Measurements from ENCODE around the gene COPS7A.
A peak's percentile ranks its signal among the peaks of the same experiment; 100 is the strongest.

Gene COPS7A

DNA sequence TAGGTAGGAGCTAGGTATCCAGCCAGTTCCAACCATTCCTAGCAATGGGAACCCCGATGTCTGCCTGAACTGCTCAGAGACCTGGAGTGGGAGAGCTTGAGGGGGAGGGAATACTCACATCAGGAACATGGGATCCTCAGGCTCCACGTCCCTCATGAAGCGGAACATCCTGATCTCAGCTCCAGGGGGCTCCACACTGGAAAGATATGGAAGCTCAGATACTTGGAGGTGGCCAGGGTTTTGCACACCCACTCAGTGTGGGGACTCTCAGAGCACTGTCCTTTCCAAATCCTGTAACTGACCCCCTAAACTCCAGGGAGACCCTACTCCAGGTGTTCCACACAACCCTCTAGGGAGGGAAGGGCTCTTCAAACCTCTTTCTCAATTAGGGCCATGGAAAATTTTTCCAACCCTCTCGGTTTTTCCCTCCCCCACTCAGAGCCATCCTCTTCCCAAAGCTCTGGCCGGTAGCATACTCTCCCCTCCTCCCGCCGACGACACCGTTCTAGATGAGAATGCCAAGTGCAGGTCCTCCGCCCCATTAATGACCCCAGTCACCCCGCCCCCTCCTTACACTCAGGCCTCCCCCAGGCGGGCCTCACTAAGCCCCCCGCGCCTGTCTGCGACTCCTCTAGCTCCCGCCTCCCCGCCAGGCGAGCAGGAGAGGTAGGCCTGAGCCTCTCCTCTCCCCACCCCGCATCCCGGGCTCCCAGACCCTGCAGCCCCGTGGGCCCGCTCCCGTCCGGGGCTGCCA, 28.5 kb downstream of the COPS7A start:
- DNase-seq = no peak

DNA sequence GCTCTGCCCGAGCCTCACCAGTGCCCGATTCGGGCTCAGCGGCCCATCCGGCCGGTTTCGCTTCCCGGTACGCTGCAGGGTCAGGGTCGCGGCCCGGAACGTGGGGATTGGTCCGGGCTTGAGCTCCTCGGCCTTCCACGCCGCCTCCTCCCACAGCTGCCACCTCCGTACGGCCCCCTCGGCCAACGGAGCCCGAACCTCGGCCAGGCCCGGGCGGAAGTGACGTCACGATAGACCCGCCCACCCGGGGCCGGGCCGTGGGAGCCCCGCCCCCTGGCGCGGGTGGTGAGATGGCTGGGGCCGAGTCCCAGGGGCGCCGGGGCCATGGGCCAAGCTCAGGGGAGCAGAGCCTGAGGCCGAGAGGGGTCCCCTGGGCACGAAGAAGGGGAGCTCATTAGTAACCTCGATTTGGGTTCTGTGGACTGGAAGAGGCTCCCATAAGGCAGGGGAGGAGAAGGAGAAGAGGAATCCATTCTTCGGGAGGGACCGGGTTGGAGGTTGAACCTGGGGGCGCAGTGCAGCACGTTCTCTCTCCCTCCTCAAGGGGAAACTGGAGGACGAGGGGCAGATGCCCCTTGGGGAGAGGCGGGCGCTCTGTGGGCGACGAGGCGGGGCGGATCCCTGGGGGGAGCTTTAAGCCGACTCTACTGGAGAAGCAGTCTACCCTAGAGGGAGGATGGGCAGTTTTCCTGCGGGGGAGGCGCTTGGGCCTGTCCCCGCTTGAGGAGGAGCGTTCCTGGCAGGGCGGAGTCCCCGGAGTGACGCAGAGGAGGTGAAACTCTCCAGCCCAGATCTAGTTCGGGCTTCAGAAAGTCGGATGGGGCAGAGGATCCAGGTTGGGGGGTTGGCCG, 29.3 kb downstream of the COPS7A start, which contains the start of gene MLF2:
Gene MLF2 (minus strand): TSS at position 221 of the 851 bp plus-strand sequence. CDS start 807 bp downstream, outside the sequence.
- peak; percentile 97 for DNase-seq

DNA sequence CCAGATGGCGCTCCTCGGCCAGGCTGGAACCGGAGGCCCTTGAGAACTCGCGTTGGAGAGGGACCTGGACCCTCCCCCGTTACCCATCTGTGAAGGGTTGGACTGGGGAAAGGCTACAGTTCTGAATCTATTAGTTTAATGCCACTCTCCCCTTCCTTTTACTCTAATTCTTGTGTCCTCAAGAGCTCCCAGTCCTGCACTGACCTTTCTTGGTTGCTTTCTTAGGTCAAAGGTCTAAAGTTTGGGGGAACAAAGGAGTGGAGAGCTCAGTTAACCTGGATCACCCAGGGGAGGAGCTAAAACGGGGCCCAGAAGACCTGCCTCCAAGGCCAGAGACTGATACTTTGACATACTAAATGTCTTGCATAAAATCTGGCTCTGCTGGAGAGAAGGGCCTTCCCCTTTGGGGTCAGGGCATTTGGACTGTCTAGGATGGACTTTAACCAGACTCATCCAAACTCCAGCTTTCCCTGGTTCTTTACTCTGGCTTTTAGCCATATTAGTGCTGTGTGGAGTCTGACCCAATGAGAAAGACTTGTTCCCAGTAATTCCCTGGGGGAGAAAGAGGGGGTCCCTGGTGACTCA, 30.0 kb downstream of the COPS7A start:
- no peak for DNase-seq

DNA sequence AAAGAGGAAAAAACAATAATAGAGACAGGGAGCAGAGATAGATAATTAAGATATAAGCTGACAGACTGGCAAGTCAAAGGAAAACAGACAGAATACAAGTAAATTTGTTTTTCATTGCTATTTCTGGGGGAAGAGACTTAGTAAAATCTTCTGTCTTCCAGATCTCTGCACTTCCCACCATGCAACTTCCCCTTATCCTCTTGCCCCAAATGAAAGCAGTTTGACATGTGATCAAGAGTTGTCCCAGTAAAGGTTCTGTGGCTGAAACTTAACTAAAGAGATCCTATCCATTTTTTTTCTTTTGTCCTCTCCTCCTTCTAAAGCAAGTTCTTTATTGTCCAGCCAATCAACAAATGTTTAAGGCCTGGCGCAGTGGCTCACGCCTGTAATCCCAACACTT, 30.6 kb downstream of the COPS7A start:
- DNase-seq = no peak

DNA sequence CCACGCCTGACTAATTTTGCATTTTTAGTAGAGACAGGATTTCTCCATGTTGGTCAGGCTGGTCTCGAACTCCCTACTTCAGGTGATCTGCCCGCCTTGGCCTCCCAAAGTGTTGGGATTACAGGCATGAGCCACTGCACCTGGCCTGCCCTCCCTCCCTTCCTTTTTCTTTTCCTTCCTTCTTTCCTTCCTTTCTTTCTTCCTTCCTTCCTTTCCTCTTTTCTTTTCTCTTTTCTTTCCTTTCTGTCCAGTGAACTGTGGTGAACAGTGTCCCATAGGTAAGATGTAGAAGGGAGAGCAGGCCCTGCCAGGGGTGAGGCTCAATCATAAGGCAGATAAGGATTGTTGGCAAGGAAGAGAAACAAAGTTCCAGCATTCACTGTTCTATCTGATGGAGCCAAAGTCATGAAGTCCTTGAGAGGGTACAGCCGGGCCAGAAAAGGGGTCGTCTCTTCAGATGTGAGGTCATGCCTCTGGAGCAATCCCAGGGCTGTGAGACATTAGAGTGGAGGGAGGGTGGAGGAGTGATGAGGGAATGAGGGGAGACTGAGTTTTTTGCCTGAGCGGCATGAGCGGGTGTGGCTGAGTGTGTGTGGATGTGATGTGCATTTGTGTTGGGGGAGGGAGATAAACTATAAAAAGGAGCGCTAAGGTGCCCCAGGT, 33.3 kb downstream of the COPS7A start:
- DNase-seq = no peak

DNA sequence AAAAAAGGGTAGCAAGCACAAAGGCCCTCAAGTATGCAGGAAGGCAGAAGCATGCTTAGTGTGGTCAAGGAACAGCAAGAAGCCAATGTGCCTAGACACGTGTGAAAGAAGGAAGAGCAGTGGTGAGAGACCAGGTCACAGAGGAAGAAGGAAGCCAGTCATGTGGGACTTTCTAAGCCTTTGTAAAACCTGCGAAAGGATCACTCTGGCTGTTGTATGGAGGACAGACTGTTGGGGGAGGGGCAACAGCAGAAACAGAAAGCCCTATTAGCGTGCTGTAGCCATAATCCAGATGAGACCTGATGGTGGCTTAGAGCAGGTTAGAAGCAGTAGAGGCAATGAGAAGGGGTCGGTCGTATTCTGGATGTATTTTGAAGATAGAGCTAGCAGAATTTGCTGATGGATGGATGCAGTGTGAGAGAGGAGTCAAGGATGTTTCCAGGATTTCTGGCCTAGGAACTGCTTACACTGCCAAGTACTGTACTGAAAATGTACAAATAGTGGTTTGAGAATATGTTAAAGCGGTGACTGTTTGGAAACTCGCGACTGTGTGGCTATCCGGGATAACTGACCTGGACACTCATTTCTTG, 34.8 kb downstream of the COPS7A start:
- DNase-seq = no peak

DNA sequence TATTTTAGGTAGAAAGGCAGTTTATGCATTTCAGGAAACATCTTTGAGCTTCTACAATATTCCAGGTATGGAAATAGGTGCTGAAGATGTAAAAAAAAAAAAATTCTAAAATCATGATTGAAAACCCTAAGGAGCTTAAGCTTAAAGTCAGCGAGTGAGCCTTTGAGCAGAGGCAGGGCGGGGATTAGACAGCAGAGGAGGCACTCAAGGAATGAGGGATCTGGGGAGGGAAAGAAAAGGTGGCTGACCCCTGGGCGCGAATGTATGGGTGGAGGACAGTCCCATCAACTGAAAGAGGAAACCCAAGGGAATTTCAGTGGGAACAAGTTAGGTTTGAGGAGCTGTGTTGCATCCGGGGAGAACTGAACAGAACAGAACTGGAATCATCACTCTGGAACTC, 35.9 kb downstream of the COPS7A start:
- no peak for DNase-seq

DNA sequence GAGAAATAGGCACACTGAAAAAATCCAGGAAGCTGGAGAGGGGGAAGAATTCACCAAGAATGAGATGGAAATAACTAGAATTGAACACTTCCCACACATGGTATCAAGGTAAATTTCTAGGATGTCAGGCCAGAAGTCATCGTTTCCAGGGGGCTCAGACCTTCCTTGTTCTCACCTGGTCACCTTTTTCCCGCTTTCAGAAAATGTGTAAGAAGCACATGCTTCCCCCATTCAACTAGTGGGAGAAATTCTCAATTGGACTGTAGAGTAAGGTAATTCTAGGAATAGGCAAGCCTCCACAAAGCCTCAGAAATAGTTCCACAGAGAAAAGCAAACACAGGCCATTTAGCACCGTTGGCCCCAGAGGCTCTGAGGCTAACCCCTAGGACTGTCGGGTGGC, 39.5 kb downstream of the COPS7A start:
- no peak for DNase-seq

DNA sequence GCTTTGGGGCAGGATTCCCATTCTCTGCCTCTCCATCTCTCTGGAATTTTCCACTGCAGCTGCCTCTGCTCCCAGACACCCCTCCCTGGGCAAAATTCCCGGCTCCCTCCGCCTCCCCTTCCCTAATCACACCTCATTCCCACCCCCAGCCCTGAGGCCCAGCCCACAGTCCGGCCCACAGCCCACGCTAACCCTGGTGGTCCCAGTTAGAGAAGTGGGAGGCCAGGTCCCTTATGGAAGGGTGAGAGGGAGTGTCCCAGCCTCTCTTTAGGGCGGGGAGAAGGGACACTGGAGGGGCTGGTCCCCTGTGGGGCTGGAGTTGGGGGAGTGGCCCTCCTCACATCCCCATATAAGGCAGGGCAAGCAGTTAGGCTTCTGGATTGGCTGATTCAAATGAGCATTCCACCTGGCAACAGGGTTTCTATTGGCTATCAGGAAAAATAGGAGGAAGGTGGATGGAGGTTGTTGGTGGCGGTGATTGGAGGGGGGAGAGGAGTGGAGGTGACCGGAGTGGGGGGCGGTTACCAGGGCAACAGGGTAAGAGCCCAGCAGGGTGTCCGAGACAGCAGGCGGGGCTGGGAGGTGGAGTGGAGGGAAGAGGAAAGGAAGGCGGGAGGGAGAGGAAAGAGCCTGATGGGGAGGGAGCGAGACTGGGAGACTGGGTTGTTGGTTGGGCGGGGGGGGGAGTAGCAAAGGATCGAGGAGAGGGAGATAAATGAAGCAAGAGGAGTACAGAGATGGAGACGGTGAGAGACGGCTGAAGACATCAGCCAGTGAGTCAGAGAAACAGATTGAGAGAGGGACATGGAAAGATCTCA, 40.4 kb downstream of the COPS7A start:
- DNase-seq = peak; percentile 43

DNA sequence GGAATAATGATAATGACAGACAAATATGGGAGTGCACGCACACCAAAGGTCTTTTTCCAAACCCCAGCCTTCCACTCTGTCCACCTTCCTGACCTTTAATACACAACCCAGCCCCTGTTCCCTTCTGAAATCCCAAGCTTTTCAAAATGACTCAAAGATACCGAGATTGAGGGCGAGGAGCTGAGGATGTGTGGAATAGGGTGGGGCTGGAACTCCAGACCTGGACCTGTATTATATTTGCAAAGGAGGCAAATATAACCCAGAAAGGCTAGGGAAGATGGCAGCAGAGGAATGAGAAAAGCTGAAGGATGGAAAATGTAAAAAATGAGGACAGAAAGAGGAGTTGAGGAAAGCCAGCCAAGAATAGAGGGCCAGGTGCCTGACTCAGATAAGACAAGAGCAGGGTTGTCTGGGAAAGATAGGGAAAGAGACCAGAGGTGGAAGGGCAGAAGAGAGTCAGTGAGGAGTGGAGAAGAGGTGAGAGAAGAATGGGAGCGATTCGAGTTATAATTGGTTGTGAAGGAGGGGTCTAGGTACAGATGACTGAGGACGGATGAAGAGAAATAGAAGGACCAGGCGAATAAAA, 41.3 kb downstream of the COPS7A start:
- DNase-seq = no peak

DNA sequence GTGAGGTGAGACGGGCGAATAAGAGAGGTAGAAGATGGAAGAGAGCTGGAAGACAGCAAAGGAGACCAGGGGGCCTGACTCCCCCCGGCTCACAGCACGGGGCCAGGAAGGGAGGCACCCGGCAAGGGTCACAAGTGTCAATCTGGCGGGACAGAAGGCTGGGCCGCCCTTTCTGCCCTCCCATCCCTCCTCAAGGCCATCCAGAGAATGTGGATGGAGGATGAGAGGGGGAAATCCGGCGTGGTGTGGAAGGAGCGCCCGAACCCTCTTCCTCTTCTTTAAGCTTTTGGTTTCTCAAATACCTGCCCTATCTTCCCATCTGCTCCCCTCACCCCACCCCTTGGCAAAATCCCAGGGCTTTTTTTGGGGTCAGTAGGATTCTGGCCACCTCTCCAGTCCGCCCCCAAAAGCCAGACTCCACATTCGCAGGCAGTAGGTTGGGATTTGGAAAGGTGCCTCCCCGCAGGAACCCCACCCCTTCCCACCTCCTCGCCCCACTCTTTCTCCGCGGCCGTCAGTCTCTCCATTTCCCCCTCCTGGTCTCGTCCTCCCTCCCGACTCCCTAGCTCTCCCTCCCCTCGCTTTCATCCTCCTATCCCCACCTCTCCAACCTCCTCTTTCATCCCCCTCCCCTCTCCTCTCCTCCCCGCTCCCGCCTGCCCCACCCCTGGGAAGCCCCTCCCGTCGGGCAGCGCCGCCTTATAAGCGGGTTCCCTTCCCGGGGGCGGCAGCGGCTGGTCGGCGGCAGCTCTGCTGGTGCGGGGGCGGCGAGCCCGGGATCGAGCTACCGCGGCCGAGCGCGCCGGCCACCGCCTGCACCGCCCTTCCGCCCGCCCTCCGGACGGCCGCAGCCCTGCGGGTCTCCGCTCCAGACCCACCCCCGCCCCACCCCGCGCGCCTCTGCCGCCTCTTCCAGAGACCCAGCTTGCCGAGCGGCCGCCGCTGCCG, 42.1 kb downstream of the COPS7A start, which contains the start of gene PTMS:
Gene PTMS (plus strand): TSS at position 730 of the 948 bp plus-strand sequence. CDS start 343 bp downstream, outside the sequence.
- no peak for DNase-seq

DNA sequence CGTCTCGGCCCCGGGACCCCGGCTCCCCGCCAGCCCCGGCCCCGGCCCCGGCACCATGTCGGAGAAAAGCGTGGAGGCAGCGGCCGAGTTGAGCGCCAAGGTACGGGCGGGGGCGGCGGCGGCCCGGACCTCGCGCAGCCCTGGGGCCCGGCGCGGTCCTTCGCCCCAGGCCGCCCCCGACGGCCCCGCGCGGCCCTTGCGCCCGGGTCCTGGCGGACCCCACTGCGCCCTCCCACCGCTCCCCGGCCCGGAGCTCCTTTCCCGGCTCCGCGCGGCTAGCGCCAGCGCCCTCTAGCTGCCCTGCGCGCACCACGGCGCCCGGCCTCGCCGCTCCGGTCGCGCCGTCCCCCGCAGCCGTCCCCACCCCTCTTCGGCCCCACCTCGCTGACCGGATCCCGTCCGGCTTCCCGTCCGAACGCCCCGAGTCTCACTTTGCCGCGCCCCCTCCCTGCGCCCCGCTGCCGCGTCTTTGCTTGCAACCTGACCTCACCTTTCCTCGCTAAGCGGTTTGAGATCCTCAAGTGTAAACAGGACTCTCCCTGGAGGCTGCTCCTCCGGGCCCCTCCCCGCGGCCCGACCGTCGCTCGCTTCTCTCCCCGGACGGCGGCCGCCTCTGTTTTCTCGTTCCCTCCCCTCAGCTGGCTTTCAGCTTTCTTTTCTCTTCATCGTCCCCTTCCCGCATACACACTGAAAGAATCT, 43.0 kb downstream of the COPS7A start:
- DNase-seq = peak; percentile 47

DNA sequence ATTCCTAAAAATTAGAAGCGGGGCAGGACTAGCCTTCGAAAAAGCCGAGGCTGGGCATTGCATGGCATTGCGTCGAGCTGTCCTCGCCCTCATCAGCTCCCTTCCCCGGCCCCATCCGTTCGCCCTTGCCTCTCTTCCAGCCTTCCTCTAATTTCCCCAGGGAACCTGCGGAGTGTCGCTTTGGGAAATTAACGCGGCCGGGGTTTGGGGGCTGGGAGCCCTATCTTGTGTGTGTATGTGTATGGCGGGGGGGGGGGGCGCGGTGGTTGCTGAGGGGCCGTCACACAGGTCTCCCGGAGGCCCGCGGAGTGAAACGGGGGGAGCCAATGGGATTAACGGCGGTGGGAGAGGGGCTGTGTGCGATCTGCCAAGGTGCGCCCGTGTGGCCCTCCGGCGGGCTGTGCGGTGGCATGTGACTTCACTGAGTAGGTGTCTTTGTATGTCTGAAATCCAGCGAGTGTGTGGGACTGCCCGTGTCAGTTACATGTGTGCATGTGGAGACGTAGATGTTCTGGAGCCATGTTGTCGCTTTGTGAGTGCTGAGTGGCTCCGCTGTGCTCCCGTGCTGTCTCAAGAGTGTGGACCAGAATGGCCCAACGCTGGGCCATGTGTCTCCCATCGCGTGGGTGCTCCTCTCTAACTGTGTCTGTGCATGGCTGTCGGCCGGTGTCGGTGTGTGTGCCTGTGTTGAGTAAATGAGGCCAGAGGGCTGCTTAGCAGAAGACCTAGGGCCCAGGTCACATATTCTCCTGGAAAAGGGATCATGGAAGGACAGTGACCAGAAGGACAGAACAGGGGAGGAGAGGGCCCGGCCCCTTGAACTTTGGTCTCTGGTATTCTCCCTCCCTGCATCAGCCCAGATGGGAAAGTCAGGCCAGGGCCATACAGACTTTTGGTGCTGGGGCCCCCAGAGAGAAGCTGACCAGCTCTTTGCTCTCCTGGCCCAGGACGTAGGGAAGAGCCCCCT, 43.8 kb downstream of the COPS7A start:
- DNase-seq = no peak

DNA sequence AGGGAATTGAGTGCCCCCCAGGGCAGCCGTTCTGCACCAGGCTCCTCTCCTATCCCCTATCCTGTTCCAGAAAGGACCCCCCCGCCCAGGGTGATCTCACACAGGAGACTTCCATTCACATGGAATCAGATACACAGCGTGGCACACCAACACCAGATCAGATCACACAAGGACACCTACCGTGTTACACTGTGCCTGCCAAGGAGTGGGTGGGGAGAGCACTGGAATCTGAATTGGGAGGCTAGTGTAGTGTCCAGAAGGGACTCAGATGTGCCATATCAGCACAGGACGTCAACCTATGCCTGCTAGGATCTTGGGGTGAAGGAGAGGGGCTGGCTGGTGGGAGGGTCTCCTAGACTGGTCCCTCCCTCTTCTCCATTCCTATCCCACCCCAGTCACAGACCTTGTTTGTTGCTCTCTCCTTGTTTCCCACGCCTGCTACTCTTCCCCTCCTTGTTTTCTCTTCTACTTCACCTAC, 44.6 kb downstream of the COPS7A start:
- DNase-seq = no peak

DNA sequence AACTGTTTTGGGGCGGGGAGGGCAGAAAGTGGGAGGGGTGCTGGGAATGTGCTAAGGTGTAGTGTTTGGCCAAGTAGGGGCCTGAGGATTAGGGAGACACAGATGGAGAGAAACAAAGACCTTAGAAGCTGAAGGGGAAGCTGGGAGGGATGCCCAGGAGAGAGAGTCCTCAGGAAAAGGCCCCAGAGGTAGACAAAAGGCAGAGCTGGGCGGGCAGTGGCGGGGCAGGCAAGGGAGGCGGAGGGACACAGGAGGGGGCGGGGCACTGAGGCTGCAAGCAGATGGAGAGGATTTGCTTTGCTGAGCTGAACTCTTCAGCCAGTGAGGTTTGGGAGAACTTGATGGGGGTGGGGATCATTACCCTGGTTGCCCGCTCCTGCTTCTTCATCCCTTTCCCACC, 45.1 kb downstream of the COPS7A start:
- no peak for DNase-seq

DNA sequence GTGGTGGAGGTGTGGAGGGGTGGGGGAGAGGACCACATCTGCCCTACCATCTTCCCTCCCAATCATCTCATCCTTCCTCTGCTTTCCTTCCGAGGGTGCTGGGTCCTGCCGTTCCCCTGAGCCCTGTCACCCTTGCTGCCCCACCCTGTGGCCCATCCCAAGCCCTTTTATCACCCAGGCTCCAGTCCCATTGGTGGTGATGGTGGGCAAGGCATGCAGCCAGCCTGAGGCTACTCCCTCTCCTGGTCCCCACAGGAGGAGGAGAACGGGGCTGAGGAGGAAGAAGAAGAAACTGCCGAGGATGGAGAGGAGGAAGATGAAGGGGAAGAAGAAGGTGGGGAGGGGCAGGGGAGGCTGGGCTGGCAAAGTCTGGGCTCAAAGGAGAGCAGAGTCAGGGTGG, 45.8 kb downstream of the COPS7A start:
- no peak for DNase-seq

DNA sequence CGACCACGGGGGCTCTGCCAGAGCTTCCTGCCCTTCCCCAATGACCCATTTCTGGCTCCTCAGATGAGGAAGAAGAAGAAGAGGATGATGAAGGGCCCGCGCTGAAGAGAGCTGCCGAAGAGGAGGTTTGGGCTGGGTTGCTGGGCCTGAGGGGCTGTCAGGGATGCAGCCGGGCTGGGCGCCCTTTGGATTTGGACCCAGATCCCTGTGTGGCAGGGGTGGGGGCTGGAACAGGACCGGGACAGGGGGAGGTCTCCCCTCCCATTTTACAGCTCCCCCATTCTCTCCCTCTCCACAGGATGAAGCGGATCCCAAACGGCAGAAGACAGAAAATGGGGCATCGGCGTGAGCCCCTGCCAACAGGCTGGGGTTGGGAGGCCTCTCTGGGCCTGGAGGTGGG, 46.2 kb downstream of the COPS7A start:
- DNase-seq = no peak

DNA sequence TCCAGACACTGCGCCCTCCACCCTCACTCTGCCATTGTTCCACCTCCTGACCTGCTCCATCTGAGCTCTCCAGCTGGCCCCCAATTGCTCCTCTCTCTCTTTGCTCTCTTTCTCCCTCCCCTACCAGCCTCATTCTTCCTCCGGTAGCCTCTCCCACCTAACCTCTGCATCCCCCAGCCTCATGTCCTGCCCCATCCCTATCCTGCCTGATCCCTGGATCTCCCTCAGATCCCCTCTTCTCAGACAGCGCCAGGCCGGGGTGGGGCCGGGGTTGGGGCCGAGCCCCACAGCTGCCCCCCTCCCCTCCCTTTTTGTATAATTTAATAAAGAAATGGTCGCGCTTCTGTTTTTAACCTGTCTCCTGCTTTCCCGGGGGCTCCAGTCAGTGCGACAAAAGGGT, 46.8 kb downstream of the COPS7A start:
- no peak for DNase-seq

Data from activated gamma-delta T cell treated with Interleukin-2 at 50 U/mL for 16 hours (primary cell).